HG03469 (cell line): ENCODE measurements around the gene CLECL1.
"Not testable (repeated sequence)": the region's sequence is repeated elsewhere in the genome, so short reads cannot be mapped to it uniquely, and the experiment has no call there.

Experiments
- ATAC-seq: cut with Tn5 transposase; IDR thresholded peaks from one replicate; pipeline ENCODE4 v1.9.1; 2021; ENCODE audit warnings: mild to moderate bottlenecking, moderate library complexity, moderate number of reproducible peaks; ENCODE audit not compliant: unreplicated experiment

CLECL1 gene

GRCh38 chr12:9752145-9752933, 19.4 kb upstream of the CLECL1 start:
- ATAC-seq, result no peak

GRCh38 chr12:9751204-9752144, 18.6 kb upstream of the CLECL1 start:
- no peak for ATAC-seq

GRCh38 chr12:9750276-9751203, 17.6 kb upstream of the CLECL1 start:
- no peak for ATAC-seq

- no peak for ATAC-seq
Observed at GRCh38 chr12:9749640-9750039, 16.7 kb upstream of the CLECL1 start.

GRCh38 chr12:9745199-9745598, 12.3 kb upstream of the CLECL1 start:
- no peak for ATAC-seq

GRCh38 chr12:9742661-9743060, 9.8 kb upstream of the CLECL1 start:
- ATAC-seq, result no peak

GRCh38 chr12:9741726-9742125, 8.8 kb upstream of the CLECL1 start:
- peak; percentile 55 for ATAC-seq

GRCh38 chr12:9740106-9740750, 7.3 kb upstream of the CLECL1 start:
- no peak for ATAC-seq

GRCh38 chr12:9739404-9740105, 6.7 kb upstream of the CLECL1 start:
- ATAC-seq, result not testable (repeated sequence)

GRCh38 chr12:9738905-9739304, 6.0 kb upstream of the CLECL1 start:
- not testable (repeated sequence) for ATAC-seq

- no peak for ATAC-seq
Observed at GRCh38 chr12:9736936-9737705, 4.2 kb upstream of the CLECL1 start.

- no peak for ATAC-seq
Observed at GRCh38 chr12:9735601-9736000, 2.7 kb upstream of the CLECL1 start.

GRCh38 chr12:9731797-9732196, 1.1 kb downstream of the CLECL1 start:
- no peak for ATAC-seq

GRCh38 chr12:9731393-9731792, 1.5 kb downstream of the CLECL1 start:
- no peak for ATAC-seq

- ATAC-seq, result no peak
Observed at GRCh38 chr12:9730591-9730990, 2.3 kb downstream of the CLECL1 start.

GRCh38 chr12:9730011-9730410, 2.9 kb downstream of the CLECL1 start:
- ATAC-seq, result no peak

- ATAC-seq, result no peak
Observed at GRCh38 chr12:9729082-9729481, 3.8 kb downstream of the CLECL1 start.

GRCh38 chr12:9727813-9728212, 5.1 kb downstream of the CLECL1 start:
- ATAC-seq, result no peak
